Ascending aorta (tissue), 2 donors: ENCODE results near the gene PTPN13. TPM values are rescaled to one million over a fixed set of nuclear protein-coding genes. Genes with fewer than 3 reads are reported as not detected.

Experiments used
- DNase-seq, 2 donors: peaks; one replicate each; pipeline ENCODE4 v3.0.0-alpha.2; 2019; ENCODE audit warnings: low spot score in 2 of 2
- H3K27ac ChIP-seq, 2 donors: fragments of 200-600 bp; sonication (generic); one replicate each; pipeline ENCODE4 v1.5.1; 2016 to 2017; ENCODE audit warnings: mild to moderate bottlenecking in 1 of 2
- H3K27me3 ChIP-seq: fragments of 200-600 bp; sonication (generic); one replicate; pipeline ENCODE4 v1.5.1; 2017
- H3K36me3 ChIP-seq, 2 donors: fragments of 200-600 bp; sonication (generic); one replicate each; pipeline ENCODE4 v1.5.1; 2016
- H3K4me1 ChIP-seq, 2 donors: fragments of 200-600 bp; sonication (generic); one replicate each; pipeline ENCODE4 v1.5.1; 2016 to 2017; ENCODE audit warnings: mild to moderate bottlenecking in 1 of 2
- H3K4me3 ChIP-seq, 2 donors: fragments of 200-600 bp; sonication (generic); one replicate each; pipeline ENCODE4 v1.5.1; 2016 to 2017; ENCODE audit warnings: mild to moderate bottlenecking in 1 of 2
- H3K9me3 ChIP-seq, 2 donors: fragments of 200-600 bp; sonication (generic); one replicate each; pipeline ENCODE4 v1.5.1; 2016
- CTCF ChIP-seq, 3 experiments: fragments of 200-600 bp in 2 of 3; fragments of 450-650 bp in 1 of 3; sonication (generic) in 2 of 3; IDR thresholded peaks; one replicate each; pipeline ENCODE4 v1.5.1; 2016 to 2019; ENCODE audit warnings: antibody characterized with exemption in 3 of 3, mild to moderate bottlenecking in 1 of 3, moderate library complexity in 1 of 3
- intact Hi-C: fragments of 100-400 bp; cut with DNase I; formaldehyde crosslinking; loops from one replicate; pipeline ENCODE4 v1.15.1; 2023
- total RNA-seq: library from RNA; depleted of rRNA; stranded (reverse); fragments of >200 nt; gene quantifications from one replicate; pipeline ENCODE4 v1.1.0, GENCODE V29; 2016

PTPN13 gene
- total RNA-seq, 1 donor from 2014 or later: 20.8 TPM

GRCh38 chr4:86685401-86685800 is 91.3 kb downstream of the PTPN13 start:
- Histone ChIP-seq H3K4me1 (no peaks in the 10 kb centered on the region), H3K27ac (no peak overlapping the region), H3K4me3 (no peak overlapping the region), H3K27me3 (no peaks in the 10 kb centered on the region), H3K9me3 (no peaks in the 10 kb centered on the region), H3K36me3 (no peaks in the 10 kb centered on the region)
- no peak for DNase-seq
- no peak for TF ChIP-seq CTCF (IDR thresholded peaks at IDR 0.05)
- intact Hi-C loops: no loop called here

DNA sequence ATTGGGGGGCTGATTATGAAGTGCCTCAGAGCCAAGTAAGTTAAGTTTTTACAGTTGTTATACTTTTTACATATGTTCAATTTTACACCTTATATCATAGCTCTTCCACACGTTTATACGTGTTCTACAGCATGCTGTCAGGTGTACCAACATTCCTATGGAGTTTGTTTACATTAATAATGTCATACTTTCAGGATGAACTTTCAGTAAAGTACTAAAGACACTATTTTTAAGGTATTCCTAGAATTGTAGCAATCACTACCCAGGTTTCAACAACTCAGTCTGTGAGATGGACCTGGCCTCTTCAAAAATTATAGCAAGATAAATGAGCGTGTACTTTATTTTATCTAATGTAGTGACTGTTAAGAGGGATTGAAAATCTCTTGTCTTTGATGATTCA is 92.6 kb downstream of the PTPN13 start:
- H3K9me3 ChIP-seq: no peaks in the 10 kb centered on the region
- no peaks in the 10 kb centered on the region for H3K27me3 ChIP-seq
- no peak overlapping the region for H3K4me3 ChIP-seq
- no peak for DNase-seq
- no peak for TF ChIP-seq CTCF (IDR thresholded peaks at IDR 0.05)
- intact Hi-C loops: no loop called here
- no peaks in the 10 kb centered on the region for H3K4me1 ChIP-seq
- no peak overlapping the region for H3K27ac ChIP-seq
- H3K36me3 ChIP-seq: no peaks in the 10 kb centered on the region

GRCh38 chr4:86688026-86688425 is 93.9 kb downstream of the PTPN13 start:
- no peaks in the 10 kb centered on the region for H3K4me1 ChIP-seq
- intact Hi-C loops: no loop called here
- H3K36me3 ChIP-seq: no peaks in the 10 kb centered on the region
- DNase-seq: no peak
- H3K27ac ChIP-seq: no peak overlapping the region
- no peak for TF ChIP-seq CTCF (IDR thresholded peaks at IDR 0.05)
- no peak overlapping the region for H3K4me3 ChIP-seq
- H3K27me3 ChIP-seq: no peaks in the 10 kb centered on the region
- H3K9me3 ChIP-seq: no peaks in the 10 kb centered on the region

DNA sequence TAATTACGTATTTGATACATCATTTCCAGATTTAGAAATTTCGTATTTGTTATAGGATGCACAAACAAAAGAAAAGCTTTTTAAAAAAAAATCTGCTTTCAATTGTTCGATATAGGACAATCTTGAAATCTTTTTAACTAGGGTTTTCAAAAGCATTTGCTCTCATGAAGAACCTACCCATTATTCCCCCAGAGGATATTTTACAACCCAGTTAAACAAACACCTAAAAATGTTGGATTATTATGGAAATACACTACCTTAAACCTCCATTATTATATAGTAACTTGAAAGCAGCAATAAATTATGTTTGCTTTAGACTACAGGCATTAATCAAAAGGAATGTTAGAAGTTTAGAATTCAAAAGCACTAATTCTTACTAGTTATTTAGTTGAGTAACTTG is 110.5 kb downstream of the PTPN13 start:
- Histone ChIP-seq H3K27me3 (no peaks in the 10 kb centered on the region), H3K4me1 (no peaks in the 10 kb centered on the region), H3K4me3 (no peak overlapping the region), H3K36me3 (no peaks in the 10 kb centered on the region), H3K27ac (no peak overlapping the region), H3K9me3 (no peaks in the 10 kb centered on the region)
- no peak for TF ChIP-seq CTCF (IDR thresholded peaks at IDR 0.05)
- intact Hi-C loops: no loop called here
- DNase-seq: no peak

- intact Hi-C loops: no loop called here
- no peaks in the 10 kb centered on the region for H3K9me3 ChIP-seq
- no peaks in the 10 kb centered on the region for H3K27me3 ChIP-seq
Measured at GRCh38 chr4:86706923-86707597, 112.9 kb downstream of the PTPN13 start.

More at GRCh38 chr4:86706923-86707597, 112.9 kb downstream of the PTPN13 start:
- no peak for TF ChIP-seq CTCF (IDR thresholded peaks at IDR 0.05)
- Histone ChIP-seq H3K4me3 (no peak overlapping the region), H3K27ac (no peak overlapping the region), H3K36me3 (no peaks in the 10 kb centered on the region), H3K4me1 (no peaks in the 10 kb centered on the region)
- no peak for DNase-seq
